IMR-90 (cell line): ENCODE data around the gene TTC38. TPM values are rescaled to one million over a fixed set of nuclear protein-coding genes. Genes with fewer than 3 reads are reported as not detected.

Experiments used
- ATAC-seq: fragments of 200-7000 bp; cut with Tn5 transposase; 2 replicates; pipeline ENCODE4 v1.9.1; 2020; ENCODE audit warnings: low read depth, mild to moderate bottlenecking, moderate library complexity
- BruUV-seq: library from RNA; stranded (reverse); fragments of 400-500 nt; replicated peaks from 2 replicates; lab custom pipeline; 2021; lab: Mats Ljungman, UMichigan
- CTCF ChIA-PET: fragments of 300-600 bp; formaldehyde crosslinking; extraction: SDS; loops from one replicate; lab custom pipeline; 2021; ENCODE audit warnings: antibody characterized with exemption; lab: Yijun Ruan, JAX
- POLR2A ChIA-PET: fragments of 300-600 bp; sonication (Branson Sonifier 250); formaldehyde crosslinking; loops from one replicate; lab custom pipeline; 2022; ENCODE audit warnings: antibody characterized with exemption; ENCODE audit not compliant: unreplicated experiment; lab: Charles Lee
- DNase-seq: peaks from one replicate; pipeline ENCODE4 v3.0.0; 2013
- H2AFZ ChIP-seq: replicated peaks from 2 replicates; pipeline ENCODE3; 2013; ENCODE audit warnings: low read length, mild to moderate bottlenecking; ENCODE audit not compliant: poor library complexity
- H2AK5ac ChIP-seq: 2 replicates; pipeline ENCODE4 v1.6.1; 2013; ENCODE audit warnings: low read depth, low read length, inconsistent platforms
- H2AK9ac ChIP-seq: replicated peaks from 2 replicates; pipeline ENCODE3; 2013; ENCODE audit warnings: mild to moderate bottlenecking, low read depth, low read length, moderate library complexity; ENCODE audit not compliant: poor library complexity
- H2BK120ac ChIP-seq: 2 replicates; pipeline ENCODE4 v1.6.1; 2013; ENCODE audit warnings: low read depth, low read length, inconsistent platforms
- H2BK15ac ChIP-seq: 3 replicates; pipeline ENCODE4 v1.6.1; 2013; ENCODE audit warnings: low read depth, low read length, inconsistent platforms
- H2BK20ac ChIP-seq: 2 replicates; pipeline ENCODE4 v1.6.1; 2013; ENCODE audit warnings: low read depth, mild to moderate bottlenecking, inconsistent platforms, low read length, moderate library complexity
- H2BK5ac ChIP-seq: 2 replicates; pipeline ENCODE4 v1.6.1; 2013; ENCODE audit warnings: mild to moderate bottlenecking, low read depth, low read length, inconsistent platforms; ENCODE audit not compliant: poor library complexity, severe bottlenecking
- H3K14ac ChIP-seq: replicated peaks from 2 replicates; pipeline ENCODE4 v1.6.1; 2013; ENCODE audit warnings: low read depth, low read length, inconsistent platforms
- H3K18ac ChIP-seq: 2 replicates; pipeline ENCODE4 v1.6.1; 2013; ENCODE audit warnings: low read depth, low read length, control low read depth
- H3K23ac ChIP-seq: 2 replicates; pipeline ENCODE4 v1.6.1; 2013; ENCODE audit warnings: low read depth, low read length, inconsistent platforms
- H3K27ac ChIP-seq: 2 replicates; pipeline ENCODE4 v1.5.1; 2013; ENCODE audit warnings: mild to moderate bottlenecking, control low read depth, low read length; ENCODE audit not compliant: insufficient read depth
- H3K27me3 ChIP-seq: 2 replicates; pipeline ENCODE4 v1.6.1; 2013; ENCODE audit warnings: low read length; ENCODE audit not compliant: control insufficient read depth, insufficient read depth
- H3K36me3 ChIP-seq: 2 replicates; pipeline ENCODE4 v1.6.1; 2013; ENCODE audit warnings: low read length, mixed read lengths; ENCODE audit not compliant: control insufficient read depth, insufficient read depth
- H3K4ac ChIP-seq: 2 replicates; pipeline ENCODE4 v1.6.1; 2013; ENCODE audit warnings: low read depth, low read length, inconsistent platforms
- H3K4me1 ChIP-seq: 2 replicates; pipeline ENCODE4 v1.6.1; 2013; ENCODE audit warnings: low read length, mixed read lengths; ENCODE audit not compliant: control insufficient read depth, insufficient read depth
- H3K4me2 ChIP-seq: 2 replicates; pipeline ENCODE4 v1.6.1; 2013; ENCODE audit warnings: low read depth, mild to moderate bottlenecking, control low read depth, low read length, moderate library complexity
- H3K4me3 ChIP-seq: 2 replicates; pipeline ENCODE4 v1.5.1; 2013; ENCODE audit warnings: low read depth, mild to moderate bottlenecking, control low read depth, low read length, moderate library complexity; ENCODE audit not compliant: insufficient read depth
- H3K56ac ChIP-seq: 2 replicates; pipeline ENCODE4 v1.6.1; 2013; ENCODE audit warnings: low read length, inconsistent platforms; ENCODE audit not compliant: insufficient read depth; ENCODE audit errors: extremely low read depth
- H3K79me1 ChIP-seq, 2 experiments: 2 replicates each; pipeline ENCODE4 v1.6.1; 2013; ENCODE audit warnings: low read length in 2 of 2, inconsistent platforms in 1 of 2, low read depth in 1 of 2
- H3K9ac ChIP-seq: 2 replicates; pipeline ENCODE4 v1.6.1; 2013; ENCODE audit warnings: low read depth, low read length, control low read depth
- H3K9me1 ChIP-seq: 2 replicates; pipeline ENCODE4 v1.6.1; 2013; ENCODE audit warnings: low read length, inconsistent platforms; ENCODE audit not compliant: insufficient read depth
- H3K9me3 ChIP-seq: 2 replicates; pipeline ENCODE4 v1.6.1; 2013; ENCODE audit warnings: low read length; ENCODE audit not compliant: control insufficient read depth, insufficient read depth
- H4K20me1 ChIP-seq: 2 replicates; pipeline ENCODE4 v1.6.1; 2013; ENCODE audit warnings: low read length, inconsistent platforms; ENCODE audit not compliant: insufficient read depth
- H4K5ac ChIP-seq: 2 replicates; pipeline ENCODE4 v1.6.1; 2013; ENCODE audit warnings: mild to moderate bottlenecking, low read depth, low read length, control low read depth
- H4K8ac ChIP-seq, 2 experiments: 2 replicates each; pipeline ENCODE4 v1.6.1; 2013; ENCODE audit warnings: low read depth in 2 of 2, low read length in 2 of 2, control low read depth in 1 of 2, inconsistent platforms in 1 of 2
- H4K91ac ChIP-seq: 2 replicates; pipeline ENCODE4 v1.6.1; 2013; ENCODE audit warnings: low read depth, low read length, inconsistent platforms; ENCODE audit not compliant: insufficient read depth
- MXI1 ChIP-seq: IDR thresholded peaks from 2 replicates; pipeline ENCODE4 v1.6.1; 2012; ENCODE audit warnings: low read depth, mild to moderate bottlenecking, low read length, moderate library complexity, borderline replicate concordance
- POLR2A ChIP-seq: IDR thresholded peaks from 2 replicates; pipeline ENCODE4 v1.6.1; 2012; ENCODE audit warnings: mild to moderate bottlenecking, low read depth, low read length
- SMC3 ChIP-seq: fragments of 150-350 bp; IDR thresholded peaks from 2 replicates; pipeline ENCODE4 v1.6.1; 2016; ENCODE audit warnings: low read depth, mild to moderate bottlenecking, antibody characterized with exemption, low read length, moderate library complexity
- WGBS, 2 experiments: methylation state at CpG; one replicate each; pipeline versions ENCODE4 v1.1.5 to v1.1.7; 2013; ENCODE audit warnings: missing lambda C conversion rate in 2 of 2; ENCODE audit not compliant: insufficient read length in 1 of 2; ENCODE audit errors: extremely low coverage in 2 of 2; 5-methylcytosine and 5-hydroxymethylcytosine counted together
- dilution Hi-C: fragments of 300-500 bp; cut with HindIII; formaldehyde crosslinking; loops from one replicate; pipeline ENCODE4 v1.14.3; 2018; ENCODE audit warnings: low sequenced_read_pairs; ENCODE audit not compliant: unreplicated experiment
- in situ Hi-C: fragments of 300-500 bp; cut with MboI; formaldehyde crosslinking; loops from 3 replicates; pipeline ENCODE4 v1.14.3; 2019; ENCODE audit warnings: low sequenced_read_pairs, inconsistent platforms, mixed read lengths
- intact Hi-C: fragments of 100-400 bp; cut with micrococcal nuclease; formaldehyde crosslinking; loops from 2 replicates; pipeline ENCODE4 v1.10.0; 2022
- polyA plus RNA-seq, 3 experiments: library from polyadenylated mRNA; depleted of rRNA; stranded (reverse); fragments of >200 nt; gene quantifications; 2 replicates each; pipeline ENCODE4 v1.2.3, GENCODE V29; 2012; ENCODE audit warnings: low replicate concordance in 1 of 3
- total RNA-seq: library from RNA; depleted of rRNA; stranded (reverse); fragments of >200 nt; gene quantifications from 2 replicates; pipeline ENCODE4 v1.2.3, GENCODE V29; 2012

TTC38 gene
- total and polyA plus RNA-seq, 2 of the 4 experiments (the other 2 are of a cell fraction), result 43.6 to 52.3 TPM

DNA sequence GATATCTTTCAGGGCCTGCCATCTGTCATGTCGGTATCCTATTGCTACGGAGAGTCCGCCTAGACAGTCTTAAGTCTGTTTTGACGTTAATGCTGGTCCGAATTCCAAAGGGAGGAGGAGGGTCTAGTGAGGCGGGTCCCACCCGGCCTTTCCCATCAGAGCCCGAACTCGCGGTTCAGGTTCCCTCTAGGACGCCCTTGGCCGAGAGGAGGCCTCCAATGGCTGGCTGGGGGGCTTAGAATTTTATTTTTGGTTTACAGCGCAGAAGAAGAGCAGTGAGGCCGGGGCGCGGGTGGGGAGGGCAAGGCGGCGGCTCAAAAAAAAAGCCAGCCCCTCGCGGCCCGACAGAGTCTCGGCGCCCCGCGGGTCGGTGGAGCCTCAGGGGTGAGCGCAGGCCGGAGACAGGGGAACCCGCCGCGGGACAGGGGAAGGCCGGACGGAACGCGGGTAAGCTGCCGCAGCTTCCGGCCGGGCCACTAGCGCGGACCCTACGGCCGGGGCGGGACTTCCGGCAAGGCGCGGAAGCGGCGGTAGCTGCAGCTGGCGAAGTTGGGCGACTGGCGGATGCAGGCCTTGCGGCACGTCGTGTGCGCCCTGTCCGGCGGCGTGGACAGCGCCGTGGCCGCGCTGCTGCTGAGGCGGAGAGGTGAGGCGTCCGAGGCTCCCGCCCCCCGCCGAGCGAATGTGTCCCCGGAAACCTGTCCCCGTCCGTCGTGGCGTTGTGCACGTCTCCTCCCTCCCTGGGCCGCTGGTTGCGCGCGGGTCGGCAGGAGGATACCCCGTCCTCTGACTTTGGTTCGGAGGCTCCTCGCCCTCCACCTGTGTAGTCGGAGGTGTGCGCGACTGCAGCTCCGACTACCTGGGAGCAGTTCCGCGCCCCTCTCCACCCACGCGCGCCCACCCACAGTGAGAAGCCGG lies 67.7 kb downstream of the TTC38 start, which contains the start of gene TRMU:
Gene TRMU, plus strand, starts transcription at position 514 of the 918 bp plus-strand sequence. Its CDS starts 51 bp downstream, at position 565.
- peaks cover 6% of the 10 kb centered on the region; the same call in 1 of the 2 replicates for H3K9me1 ChIP-seq
- no peaks in the 10 kb centered on the region for H3K9me3 ChIP-seq
- H3K14ac ChIP-seq, result peak within 1 kb of the TSS; percentile 89
- POLR2A ChIA-PET, result interaction anchor here (0.9 to 1.1 kb wide), 2 partner anchors 9 to 213 kb away, joined by 3 to 6 read pairs; no protein-coding TSS in a partner anchor
- 0% methylated on average over 63 of the region's 93 CpGs; no CpG with 5 or more reads in 1 of the 2 experiments for WGBS, 2 experiments
- peak; percentile 90 for TF ChIP-seq MXI1
- TF ChIP-seq SMC3, result no peak
- peak; percentile 65 for TF ChIP-seq POLR2A
- H3K9ac ChIP-seq, result peak within 1 kb of the TSS; percentile 90
- H4K5ac ChIP-seq, result peak within 1 kb of the TSS; percentile 99
- H3K4me2 ChIP-seq, result peak within 1 kb of the TSS; percentile 98
- BruUV-seq, result no TSS peak
- H2BK15ac ChIP-seq, result no peak within 1 kb of the TSS
- no peaks in the 10 kb centered on the region for H3K27me3 ChIP-seq
- H2AK9ac ChIP-seq, result peak within 1 kb of the TSS; percentile 97
- peaks cover 9% of the 10 kb centered on the region; the same call in 1 of the 2 replicates for H4K20me1 ChIP-seq
- H4K8ac ChIP-seq, result peak within 1 kb of the TSS; percentile 98
- H3K79me1 ChIP-seq, result peaks cover 26 to 37% of the 10 kb centered on the region in 2 experiments
- ATAC-seq, result peak; percentile 97
- DNase-seq, result peak; percentile 86
- CTCF ChIA-PET, result interaction anchor here (0.7 to 1.2 kb wide), 3 partner anchors 15 to 197 kb away, joined by 3 to 6 read pairs (median 4); no protein-coding TSS in a partner anchor
- H2BK5ac ChIP-seq, result peak within 1 kb of the TSS; percentile 92
- peak within 1 kb of the TSS; percentile 64; the same call in 1 of the 2 replicates for H2AK5ac ChIP-seq
- peaks cover 23% of the 10 kb centered on the region for H3K36me3 ChIP-seq
- no peak within 1 kb of the TSS for H3K18ac ChIP-seq
- intact Hi-C loops, result no loop called here
- H3K23ac ChIP-seq, result peak within 1 kb of the TSS; percentile 68; the same call in 1 of the 2 replicates
- peak within 1 kb of the TSS; percentile 85 for H3K27ac ChIP-seq
- H2BK120ac ChIP-seq, result peak within 1 kb of the TSS; percentile 34; the same call in 1 of the 2 replicates
- in situ Hi-C loops, result no loop called here
- dilution Hi-C loops, result no loop called here
- H2AFZ ChIP-seq, result peak within 1 kb of the TSS; percentile 96
- H4K91ac ChIP-seq, result peak within 1 kb of the TSS; percentile 72
- H3K4ac ChIP-seq, result peak within 1 kb of the TSS; percentile 80
- H2BK20ac ChIP-seq, result no peak within 1 kb of the TSS
- peaks cover 2% of the 10 kb centered on the region; the same call in 1 of the 2 replicates for H3K4me1 ChIP-seq
- peak within 1 kb of the TSS; percentile 52 for H3K56ac ChIP-seq
- peak within 1 kb of the TSS; percentile 88 for H3K4me3 ChIP-seq
